Neural crest cell (in vitro differentiated cells): ENCODE data around the gene PACSIN1. TPM values are rescaled to one million over a fixed set of nuclear protein-coding genes. Genes with fewer than 3 reads are reported as not detected.

Experiments
- DNase-seq: peaks from one replicate; pipeline ENCODE4 v3.0.0; 2021; ENCODE audit warnings: low read depth, mixed read lengths, low spot score
- H3K27ac Mint-ChIP-seq: one replicate; pipeline ENCODE4 v1.8.0; 2021; ENCODE audit warnings: mild to moderate bottlenecking, mixed read lengths; ENCODE audit not compliant: unreplicated experiment
- H3K27me3 Mint-ChIP-seq: 2 replicates; pipeline ENCODE4 v1.8.0; 2021; ENCODE audit warnings: low read depth, mild to moderate bottlenecking, mixed read lengths
- H3K36me3 Mint-ChIP-seq: 2 replicates; pipeline ENCODE4 v1.8.0; 2021; ENCODE audit warnings: low read depth, mild to moderate bottlenecking, mixed read lengths
- H3K4me1 Mint-ChIP-seq: 2 replicates; pipeline ENCODE4 v1.8.0; 2021; ENCODE audit warnings: mixed read lengths
- H3K4me3 Mint-ChIP-seq: one replicate; pipeline ENCODE4 v1.8.0; 2021; ENCODE audit warnings: mild to moderate bottlenecking, mixed read lengths
- H3K9me3 Mint-ChIP-seq: 2 replicates; pipeline ENCODE4 v1.8.0; 2021; ENCODE audit warnings: mixed read lengths
- total RNA-seq: library from RNA; stranded (reverse); gene quantifications from 2 replicates; pipeline ENCODE4 v1.2.1, GENCODE V29; 2021
- TF ChIP-seq, protein P1 (sequence below): fragments of 200-600 bp; sonication (generic); conservative IDR thresholded peaks from 2 replicates; pipeline ENCODE4 v1.5.0; 2021; ENCODE audit warnings: antibody characterized with exemption, mild to moderate bottlenecking

Gene PACSIN1
- total RNA-seq, 1 donor from 2014 or later: 0.44 TPM

GRCh38 chr6:34534146-34534545 is 68.3 kb downstream of the PACSIN1 start:
- Mint-ChIP-seq H3K4me3 (no peak overlapping the region), H3K27me3 (no peaks in the 10 kb centered on the region), H3K9me3 (no peaks in the 10 kb centered on the region), H3K4me1 (no peaks in the 10 kb centered on the region), H3K36me3 (no peaks in the 10 kb centered on the region), H3K27ac (no peak overlapping the region)
- DNase-seq: no peak
- TF ChIP-seq, protein P1, sequence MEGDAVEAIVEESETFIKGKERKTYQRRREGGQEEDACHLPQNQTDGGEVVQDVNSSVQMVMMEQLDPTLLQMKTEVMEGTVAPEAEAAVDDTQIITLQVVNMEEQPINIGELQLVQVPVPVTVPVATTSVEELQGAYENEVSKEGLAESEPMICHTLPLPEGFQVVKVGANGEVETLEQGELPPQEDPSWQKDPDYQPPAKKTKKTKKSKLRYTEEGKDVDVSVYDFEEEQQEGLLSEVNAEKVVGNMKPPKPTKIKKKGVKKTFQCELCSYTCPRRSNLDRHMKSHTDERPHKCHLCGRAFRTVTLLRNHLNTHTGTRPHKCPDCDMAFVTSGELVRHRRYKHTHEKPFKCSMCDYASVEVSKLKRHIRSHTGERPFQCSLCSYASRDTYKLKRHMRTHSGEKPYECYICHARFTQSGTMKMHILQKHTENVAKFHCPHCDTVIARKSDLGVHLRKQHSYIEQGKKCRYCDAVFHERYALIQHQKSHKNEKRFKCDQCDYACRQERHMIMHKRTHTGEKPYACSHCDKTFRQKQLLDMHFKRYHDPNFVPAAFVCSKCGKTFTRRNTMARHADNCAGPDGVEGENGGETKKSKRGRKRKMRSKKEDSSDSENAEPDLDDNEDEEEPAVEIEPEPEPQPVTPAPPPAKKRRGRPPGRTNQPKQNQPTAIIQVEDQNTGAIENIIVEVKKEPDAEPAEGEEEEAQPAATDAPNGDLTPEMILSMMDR: no peak

DNA sequence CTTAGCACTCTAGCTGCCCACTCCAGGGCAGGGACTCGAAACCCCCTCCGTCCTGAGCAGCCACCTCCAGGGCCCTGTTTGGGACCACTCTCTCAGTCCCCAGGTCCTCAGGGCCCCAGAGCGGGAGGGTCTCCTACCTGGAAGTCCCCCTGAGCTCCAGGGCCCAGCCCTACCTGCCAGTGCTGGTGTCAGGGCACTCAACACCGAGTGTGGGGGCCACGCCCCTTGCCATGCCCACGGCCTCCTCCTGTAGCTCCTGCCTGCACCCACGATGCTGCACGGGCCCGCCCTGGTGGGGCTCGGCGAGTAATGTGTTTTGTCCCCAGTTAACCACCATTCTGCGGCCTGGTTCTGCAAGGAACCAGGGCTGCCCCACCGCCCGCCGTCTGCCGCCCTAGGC is 68.8 kb downstream of the PACSIN1 start:
- no peaks in the 10 kb centered on the region for H3K27me3 Mint-ChIP-seq
- H3K9me3 Mint-ChIP-seq: no peaks in the 10 kb centered on the region
- no peaks in the 10 kb centered on the region for H3K36me3 Mint-ChIP-seq
- DNase-seq: no peak
- H3K4me1 Mint-ChIP-seq: no peaks in the 10 kb centered on the region
- H3K4me3 Mint-ChIP-seq: no peak overlapping the region
- no peak overlapping the region for H3K27ac Mint-ChIP-seq
- TF ChIP-seq, protein P1: no peak

- Mint-ChIP-seq H3K9me3 (no peaks in the 10 kb centered on the region), H3K36me3 (no peaks in the 10 kb centered on the region), H3K27ac (no peak overlapping the region), H3K4me3 (no peak overlapping the region), H3K4me1 (no peaks in the 10 kb centered on the region), H3K27me3 (no peaks in the 10 kb centered on the region)
- TF ChIP-seq, protein P1: no peak
- DNase-seq: no peak
Observed at GRCh38 chr6:34535199-34535598, 69.3 kb downstream of the PACSIN1 start.

DNA sequence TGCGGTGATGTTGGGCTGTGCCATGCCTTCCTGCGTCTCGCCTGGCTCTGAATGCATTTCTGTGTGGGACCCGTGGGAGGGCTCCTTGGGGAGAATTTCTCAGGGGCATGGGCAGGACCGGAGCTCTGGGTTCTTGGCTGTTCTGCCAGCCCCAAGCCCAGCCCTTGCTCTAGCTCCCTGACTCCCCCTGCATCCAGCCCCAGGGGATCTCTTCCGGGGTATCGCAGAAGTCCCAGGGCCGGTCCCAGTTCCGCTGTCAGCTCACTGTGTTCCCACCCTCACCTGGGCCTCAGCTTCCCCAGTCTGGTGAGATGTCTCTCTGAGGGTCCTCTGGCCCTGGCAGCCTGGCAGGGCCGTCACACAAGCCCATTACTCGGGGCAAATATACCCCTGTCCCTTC is 69.8 kb downstream of the PACSIN1 start:
- Mint-ChIP-seq H3K36me3 (no peaks in the 10 kb centered on the region), H3K27me3 (no peaks in the 10 kb centered on the region), H3K4me3 (no peak overlapping the region), H3K27ac (no peak overlapping the region), H3K4me1 (no peaks in the 10 kb centered on the region), H3K9me3 (no peaks in the 10 kb centered on the region)
- DNase-seq: no peak
- TF ChIP-seq, protein P1: no peak

- Mint-ChIP-seq H3K4me1 (no peaks in the 10 kb centered on the region), H3K9me3 (no peaks in the 10 kb centered on the region), H3K27ac (no peak overlapping the region), H3K36me3 (no peaks in the 10 kb centered on the region), H3K4me3 (no peak overlapping the region), H3K27me3 (no peaks in the 10 kb centered on the region)
- TF ChIP-seq, protein P1: no peak
- DNase-seq: no peak
Observed at GRCh38 chr6:34536251-34536958, 70.5 kb downstream of the PACSIN1 start.
